RPMI7951 (cell line): ENCODE results near the gene ENGASE. TPM values are rescaled to one million over a fixed set of nuclear protein-coding genes. Genes with fewer than 3 reads are reported as not detected.

Experiments used
- DNase-seq: peaks from one replicate; pipeline ENCODE4 v3.0.0-alpha.2; 2012; ENCODE audit warnings: low read depth
- total RNA-seq: library from RNA; depleted of rRNA; stranded (reverse); fragments of >200 nt; shearing (Covaris generic); gene quantifications from 2 replicates; pipeline ENCODE4 v1.2.3, GENCODE V29; 2014; rRNA removed

Gene ENGASE
- total RNA-seq, 1 experiment from 2014 or later: 3.7 TPM

- no peak for DNase-seq
Measured at GRCh38 chr17:79135628-79136405, 61.2 kb downstream of the ENGASE start.

Other genes starting within 250 kb of the ENGASE start
- 9.8 and 11.2 TPM in 2 replicates for gene USP36, start 234.0 kb upstream of the ENGASE start, total RNA-seq
- 0.49 TPM in 1 of 2 replicates, not detected in the other for gene CEP295NL, start 171.6 kb upstream of the ENGASE start, total RNA-seq
- 115 and 147 TPM in 2 replicates for gene TIMP2, start 149.4 kb upstream of the ENGASE start, total RNA-seq
- gene LGALS3BP, start 94.9 kb upstream of the ENGASE start, total RNA-seq: 524 and 575 TPM in 2 replicates
- gene CANT1, start 65.1 kb upstream of the ENGASE start, total RNA-seq: 39.2 and 43.6 TPM in 2 replicates
- 31.8 and 45.7 TPM in 2 replicates for gene C1QTNF1, start 50.7 kb upstream of the ENGASE start, total RNA-seq